HUDEP-2 (cell line): Measurements from ENCODE around the gene CEP97.
"Not testable (repeated sequence)": the region's sequence is repeated elsewhere in the genome, so short reads cannot be mapped to it uniquely, and the experiment has no call there.

Experiments used
- DNase-seq, 76 experiments: peaks; one replicate each; lab custom pipeline; 2025; ENCODE audit not compliant: unreplicated experiment in 76 of 76; lab: John Stamatoyannopoulos, UW

The CEP97 gene

DNA sequence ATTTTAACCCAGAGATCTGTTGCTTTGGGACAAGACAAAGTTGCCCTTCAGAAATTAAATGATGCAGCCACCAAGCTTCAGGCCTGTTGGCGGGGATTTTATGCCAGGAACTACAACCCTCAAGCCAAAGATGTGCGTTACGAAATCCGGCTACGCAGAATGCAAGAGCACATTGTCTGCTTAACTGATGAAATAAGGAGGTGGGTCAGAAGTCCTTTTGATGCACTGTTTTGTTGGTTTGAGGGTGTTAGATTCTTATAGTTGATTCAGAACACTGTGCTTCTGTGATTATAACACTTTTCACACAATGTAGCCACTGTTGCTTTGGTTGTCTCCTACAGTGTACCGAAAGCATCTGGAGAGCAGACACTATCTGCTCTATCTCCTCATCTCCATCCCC, 33.8 kb downstream of the CEP97 start:
- no peak for DNase-seq

DNA sequence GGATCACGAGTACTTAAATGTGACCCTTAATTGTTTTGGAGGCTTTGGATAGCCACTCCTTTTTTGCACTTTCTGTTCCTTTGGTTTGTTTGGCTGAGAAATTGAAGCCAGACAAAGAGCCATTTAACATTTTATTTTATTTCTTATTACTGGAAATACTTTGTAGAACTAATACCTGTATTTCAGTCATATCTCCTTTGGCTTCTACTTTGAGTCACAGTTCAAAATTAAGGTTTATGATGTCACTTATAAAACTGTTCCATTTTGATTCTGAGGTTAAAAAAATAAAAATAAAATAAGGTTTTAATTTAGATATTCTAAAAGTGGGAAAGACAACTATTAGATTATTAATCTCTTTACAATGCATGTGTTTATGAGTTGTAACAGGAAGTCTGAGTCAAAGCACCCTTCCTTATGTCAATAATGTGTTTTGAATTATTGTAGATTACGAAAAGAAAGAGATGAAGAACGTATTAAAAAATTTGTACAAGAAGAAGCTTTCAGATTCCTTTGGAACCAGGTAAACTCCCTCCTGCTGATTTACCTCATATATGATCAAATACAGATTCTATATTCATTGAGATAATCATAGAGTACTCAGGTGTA, 37.7 kb downstream of the CEP97 start:
- no peak for DNase-seq

DNA sequence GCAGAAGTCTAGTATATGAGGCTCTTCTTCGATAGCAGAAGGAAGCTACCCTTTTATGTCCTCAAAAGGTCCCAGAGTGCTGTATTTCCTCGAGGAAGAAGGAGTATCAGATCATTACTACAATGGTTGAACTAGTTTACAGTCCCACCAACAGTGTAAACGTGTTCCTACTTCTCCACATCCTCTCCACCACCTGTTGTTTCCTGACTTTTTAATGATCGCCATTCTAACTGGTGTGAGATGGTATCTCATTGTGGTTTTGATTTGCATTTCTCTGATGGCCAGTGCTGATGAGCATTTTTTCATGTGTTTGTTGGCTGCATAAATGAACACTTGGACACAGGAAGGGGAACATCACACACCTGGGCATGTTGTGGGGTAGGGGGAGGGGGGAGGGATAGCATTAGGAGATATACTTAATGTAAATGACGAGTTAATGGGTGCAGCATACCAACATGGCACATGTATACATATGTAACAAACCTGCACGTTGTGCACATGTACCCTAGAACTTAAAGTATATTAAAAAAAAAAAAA, 53.4 kb downstream of the CEP97 start:
- DNase-seq, result not testable (repeated sequence)

DNA sequence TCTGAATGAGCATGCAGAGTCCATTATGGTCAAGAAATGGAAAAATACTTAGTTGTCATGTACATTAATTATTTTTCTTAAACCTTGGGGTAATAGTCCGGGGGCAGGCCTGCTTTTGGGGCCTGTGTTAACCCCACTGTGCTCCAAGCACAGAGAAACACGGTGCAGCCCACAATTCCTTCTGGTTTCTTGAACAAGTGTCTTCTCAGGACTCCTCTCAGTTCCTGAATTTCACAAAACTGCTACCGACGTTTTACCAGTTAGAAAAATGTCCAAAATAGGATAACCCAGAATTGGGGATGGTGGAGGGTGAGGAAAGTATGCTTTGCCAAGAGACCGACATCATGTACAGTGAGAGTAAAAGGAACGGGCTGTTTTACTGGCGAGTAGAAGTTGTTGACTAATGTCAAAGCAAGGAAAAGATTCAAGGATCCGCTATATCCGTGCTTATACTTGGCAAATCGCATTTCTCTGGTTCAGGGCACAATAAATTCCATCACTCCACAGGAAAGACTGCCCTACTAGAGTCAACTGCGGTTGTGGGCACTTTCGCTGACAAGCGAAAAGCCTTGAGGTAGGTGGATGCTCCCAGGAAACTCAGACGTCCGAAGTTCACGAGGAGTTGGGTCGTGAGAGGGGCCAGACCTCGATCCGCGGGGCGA, 54.1 kb downstream of the CEP97 start:
- no peak for DNase-seq

DNA sequence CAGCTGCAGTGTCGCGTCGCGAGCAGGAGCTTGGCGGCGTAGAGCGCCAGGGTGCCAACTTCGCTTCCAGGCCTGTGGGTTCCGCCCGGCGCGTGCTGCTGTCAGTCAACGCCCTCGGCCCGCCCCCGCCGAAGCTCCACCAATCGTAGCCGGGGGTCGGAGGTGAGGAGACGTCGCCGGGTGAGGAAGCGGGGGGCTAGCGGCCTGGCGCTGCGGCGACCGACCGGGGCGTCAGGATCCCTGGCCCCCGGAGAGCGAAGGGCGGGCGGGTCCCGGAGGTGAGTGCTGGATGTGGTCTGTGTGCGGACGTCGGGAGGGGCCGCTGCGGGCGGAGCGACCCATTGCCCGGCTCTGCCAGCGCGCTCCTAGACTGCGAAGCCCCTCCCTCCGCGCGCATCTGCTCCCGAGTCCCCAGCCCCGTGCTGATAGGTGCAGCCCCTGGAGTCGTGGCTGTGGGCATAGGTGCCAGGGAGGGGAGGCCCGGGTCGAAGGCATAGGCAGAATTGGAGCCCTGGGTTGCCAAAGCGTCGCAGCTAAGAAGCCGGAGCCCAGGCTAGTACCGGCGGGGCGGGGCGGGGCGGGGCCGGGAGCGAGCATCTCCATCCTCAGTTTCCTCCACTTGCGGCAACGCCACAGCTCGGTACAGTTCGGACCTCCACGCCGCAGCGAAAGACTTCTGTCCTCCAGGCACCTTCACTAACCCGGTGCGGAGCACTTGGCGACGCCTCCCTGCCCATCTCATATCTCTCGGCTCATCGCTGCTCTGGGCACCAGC, 54.8 kb downstream of the CEP97 start, which contains the start of gene NXPE3:
Gene NXPE3 (plus strand): TSS at position 165 of the 775 bp plus-strand sequence. CDS start 6,386 bp downstream, outside the sequence.
- DNase-seq, result peak in 75 of 76 experiments; percentile 4 to 89 (median 78)

DNA sequence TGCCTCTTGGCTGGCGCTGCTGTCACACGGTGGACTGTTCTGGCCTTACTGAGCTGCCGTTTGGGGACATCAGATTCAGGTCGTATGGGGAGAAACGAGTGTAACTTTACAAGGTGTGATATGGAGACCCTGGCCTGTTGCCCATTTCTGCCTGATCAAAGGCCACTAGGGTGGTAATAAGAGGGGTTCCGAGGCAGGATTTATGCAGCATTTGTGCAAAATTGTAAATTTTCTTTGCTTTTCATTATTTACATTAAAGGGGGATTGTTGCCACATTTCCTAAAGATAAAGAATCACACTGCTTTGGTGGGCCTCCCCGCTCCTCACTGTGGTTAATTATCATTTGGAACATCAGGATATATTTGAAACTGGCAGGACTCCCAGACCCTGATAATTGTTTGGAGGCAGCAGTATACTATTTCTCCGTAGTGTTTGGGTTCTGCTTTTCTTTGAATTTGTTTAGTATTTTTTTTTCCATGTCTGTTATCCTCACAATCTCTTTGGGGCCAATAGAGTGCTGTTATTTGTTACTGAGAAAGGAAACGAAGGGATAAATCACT, 55.5 kb downstream of the CEP97 start:
- DNase-seq, result peak in 32 of 76 experiments; percentile 4 to 72 (median 36)

DNA sequence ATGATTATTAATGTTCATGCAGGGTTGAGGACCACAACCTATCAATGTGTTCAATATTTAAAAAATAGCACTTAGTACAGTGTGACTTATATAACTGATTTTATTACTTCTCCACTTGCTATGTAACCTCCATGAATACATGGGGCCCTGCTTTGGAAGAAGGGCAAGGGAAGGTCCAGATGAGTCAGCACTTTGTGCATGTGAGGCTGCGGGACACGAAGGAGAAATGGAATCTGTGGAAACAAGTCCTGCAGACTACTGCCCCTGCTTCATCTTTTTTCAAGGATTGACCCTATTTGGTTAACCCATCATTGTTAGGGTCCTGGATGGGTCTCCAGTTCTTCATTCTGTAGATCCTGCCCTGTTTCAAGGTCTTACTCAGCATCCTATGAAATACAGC, 56.2 kb downstream of the CEP97 start:
- peak in 2 of 76 experiments; percentile 1 to 11 for DNase-seq

DNA sequence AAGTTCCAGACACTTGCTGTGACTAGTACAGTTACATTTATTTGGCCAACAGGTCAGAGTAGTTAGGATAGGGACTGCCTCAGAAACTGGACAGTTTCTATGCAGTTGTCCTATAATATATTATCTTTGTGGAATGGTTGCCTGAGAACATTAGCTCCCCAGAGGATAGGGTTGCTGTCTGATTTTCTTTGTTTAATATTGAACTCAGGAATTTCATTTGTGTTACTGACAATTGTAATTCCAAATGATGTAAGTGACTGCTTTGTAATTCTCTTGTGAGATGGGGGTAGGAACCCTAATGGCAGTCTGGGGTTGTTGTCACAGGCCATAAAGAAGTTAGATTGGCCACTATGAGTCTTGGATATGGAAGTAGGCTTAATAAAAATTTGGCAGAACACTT, 56.8 kb downstream of the CEP97 start:
- no peak for DNase-seq

DNA sequence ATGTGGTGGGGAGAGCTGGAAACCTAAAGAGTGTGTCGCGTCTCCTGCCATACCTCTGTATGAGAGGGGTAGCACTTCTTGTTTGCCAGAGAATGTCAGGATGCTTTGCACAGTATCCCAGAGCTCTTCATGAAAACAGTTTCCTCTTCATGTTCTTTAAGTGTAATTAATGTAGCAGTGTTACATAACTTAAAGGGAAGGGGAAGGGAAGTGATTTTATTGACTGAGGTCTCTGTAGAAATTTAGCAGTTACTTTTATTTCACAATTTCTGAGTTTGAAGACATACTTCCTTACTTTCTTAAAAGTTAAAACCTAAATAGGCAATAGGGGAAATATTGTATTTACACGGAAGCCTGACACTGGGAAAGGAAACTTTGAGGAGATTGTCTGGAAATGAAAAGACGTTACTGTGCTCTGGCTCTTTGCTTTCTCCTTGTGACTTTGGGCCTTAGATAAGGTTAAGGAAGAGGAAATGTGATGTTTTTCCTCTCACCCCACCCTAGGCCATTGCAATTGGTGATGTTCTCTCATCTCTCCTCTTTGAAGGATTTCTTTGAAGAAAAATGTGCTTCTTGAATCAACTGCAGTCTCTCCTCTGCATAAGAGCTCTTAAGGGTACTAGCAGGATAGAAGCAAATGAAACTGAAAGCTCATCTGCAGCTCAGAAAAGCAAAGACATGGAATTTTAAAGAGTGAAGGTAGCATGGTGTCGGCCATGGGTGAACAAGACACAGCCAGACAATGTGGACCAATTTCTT, 60.6 kb downstream of the CEP97 start:
- no peak for DNase-seq

DNA sequence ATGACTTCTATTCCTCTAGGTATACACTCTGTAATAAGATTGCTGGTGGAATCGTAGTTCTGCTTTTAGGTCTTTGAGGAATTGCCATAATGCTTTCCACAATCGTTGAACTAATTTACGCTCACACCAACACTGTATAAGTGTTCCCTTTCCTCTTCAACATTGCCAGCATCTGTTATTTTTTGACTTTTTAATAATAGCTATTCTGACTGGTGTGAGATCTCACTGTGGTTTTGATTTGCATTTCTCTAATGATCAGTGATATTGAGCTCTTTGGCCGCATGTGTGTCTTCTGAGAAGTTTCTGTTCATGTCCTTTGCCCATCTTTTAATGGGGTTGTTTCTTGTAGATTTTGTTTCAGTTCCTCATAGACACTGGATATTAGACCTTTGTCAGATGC, 67.4 kb downstream of the CEP97 start:
- no peak for DNase-seq

DNA sequence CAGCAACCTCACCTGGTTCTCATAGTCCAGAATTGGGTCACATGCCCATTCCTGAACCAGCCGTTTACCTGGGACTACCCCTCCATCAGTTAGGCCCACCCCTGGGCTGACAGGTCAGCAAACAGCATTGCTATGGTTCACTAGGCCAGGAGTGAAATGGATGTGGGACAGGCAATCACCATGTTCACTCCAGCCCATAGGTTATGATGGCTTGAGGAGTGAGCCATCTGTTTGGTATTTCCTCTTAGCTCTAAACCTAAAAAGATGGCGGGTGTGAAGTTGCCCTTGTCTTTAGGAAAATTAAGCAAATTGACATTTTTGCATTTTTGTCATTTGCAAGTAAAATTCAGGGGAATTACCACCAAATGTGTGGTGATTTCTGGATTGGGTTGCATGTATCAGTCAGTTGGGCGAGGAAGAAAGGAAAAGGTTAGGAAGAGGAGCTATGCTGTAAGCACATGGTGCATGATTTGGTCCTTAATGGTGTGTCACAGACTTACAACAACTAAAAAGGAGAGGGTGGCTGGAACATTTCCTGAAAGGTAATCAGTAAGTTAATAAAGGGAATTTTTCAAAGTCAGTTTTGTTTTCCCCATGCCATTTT, 71.8 kb downstream of the CEP97 start:
- DNase-seq, result no peak

DNA sequence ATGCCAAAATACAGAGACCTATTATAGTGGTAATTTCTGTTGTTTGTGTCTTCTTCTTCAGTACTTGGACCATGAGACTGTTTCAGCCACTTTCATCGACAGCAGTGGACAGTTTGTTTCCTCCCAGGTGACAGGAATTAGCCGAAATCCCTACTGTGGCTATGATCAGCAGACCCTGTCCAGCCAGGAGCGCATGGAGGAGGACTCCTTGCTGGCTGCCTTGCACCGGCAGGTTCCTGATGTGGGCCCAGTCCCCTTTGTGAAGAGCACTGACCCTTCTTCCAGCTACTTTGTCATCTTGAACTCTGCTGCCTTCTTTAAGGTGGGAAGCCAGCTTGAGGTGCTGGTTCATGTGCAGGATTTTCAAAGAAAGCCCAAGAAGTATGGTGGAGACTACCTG, 76.8 kb downstream of the CEP97 start:
- DNase-seq, result no peak

DNA sequence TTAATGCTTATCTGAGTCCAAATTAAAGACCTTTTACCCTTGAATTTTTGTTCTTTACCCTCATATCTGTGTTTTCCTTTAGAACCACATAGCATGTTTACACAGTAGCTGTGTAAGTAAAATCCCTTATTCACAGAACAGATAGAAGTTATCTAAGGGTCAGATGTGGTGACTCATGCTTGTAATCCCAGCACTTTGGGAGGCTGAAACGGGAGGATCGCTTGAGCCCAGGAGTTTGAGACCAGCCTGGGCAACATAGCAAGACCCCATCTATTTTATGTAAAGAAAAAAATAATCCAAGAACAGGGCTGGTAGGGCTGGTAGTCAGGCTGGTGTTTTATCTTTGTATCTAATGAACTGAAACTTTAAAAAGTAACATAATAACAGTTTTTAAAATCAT, 77.8 kb downstream of the CEP97 start:
- no peak for DNase-seq

DNA sequence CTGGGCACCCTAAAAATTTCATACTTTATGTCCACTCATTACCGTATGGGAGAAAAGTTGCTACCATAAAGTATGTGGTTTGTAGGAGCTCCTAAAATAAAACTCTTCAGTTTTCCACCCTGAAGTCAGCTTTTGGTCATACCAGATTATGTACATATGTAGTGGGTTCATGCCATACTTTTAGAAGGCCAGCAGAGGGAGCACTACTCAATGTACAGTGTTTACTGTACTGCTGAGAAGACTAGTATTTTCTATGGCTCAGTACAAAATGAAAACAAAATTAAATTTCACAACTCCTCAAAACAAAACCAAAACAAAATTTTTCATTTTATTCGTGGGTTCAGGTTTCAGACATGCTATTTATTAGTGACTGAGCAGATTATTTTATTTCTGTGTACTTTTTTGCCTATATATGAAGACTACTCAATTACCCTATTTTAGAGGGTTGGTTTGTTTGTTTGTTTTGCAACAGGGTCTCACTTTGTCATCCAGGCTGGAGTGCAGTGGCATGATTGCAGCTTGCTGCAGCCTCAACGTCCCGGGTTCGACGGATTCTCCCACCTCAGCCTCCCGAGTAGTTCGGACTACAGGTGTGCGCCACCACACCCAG, 78.9 kb downstream of the CEP97 start:
- DNase-seq, result peak in 43 of 76 experiments; percentile 5 to 70 (median 34)

DNA sequence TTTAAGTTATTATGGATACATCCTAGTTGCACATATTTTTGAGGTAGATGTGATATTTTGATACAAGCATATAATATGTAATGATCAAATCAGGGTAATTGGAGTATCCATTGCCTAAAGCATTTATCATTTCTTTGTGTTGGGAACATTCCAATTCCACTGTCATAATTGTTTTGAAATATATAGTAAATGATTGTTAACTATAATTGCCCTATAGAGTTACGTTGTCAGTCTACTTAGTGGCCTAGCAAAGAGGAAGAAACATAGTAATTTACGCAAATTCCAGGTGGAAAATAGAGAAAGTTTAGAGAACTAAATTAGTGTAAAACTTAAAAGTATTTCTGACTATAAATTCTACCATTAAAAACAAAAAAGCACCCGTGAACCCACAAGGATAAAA, 79.5 kb downstream of the CEP97 start:
- DNase-seq, result no peak

DNA sequence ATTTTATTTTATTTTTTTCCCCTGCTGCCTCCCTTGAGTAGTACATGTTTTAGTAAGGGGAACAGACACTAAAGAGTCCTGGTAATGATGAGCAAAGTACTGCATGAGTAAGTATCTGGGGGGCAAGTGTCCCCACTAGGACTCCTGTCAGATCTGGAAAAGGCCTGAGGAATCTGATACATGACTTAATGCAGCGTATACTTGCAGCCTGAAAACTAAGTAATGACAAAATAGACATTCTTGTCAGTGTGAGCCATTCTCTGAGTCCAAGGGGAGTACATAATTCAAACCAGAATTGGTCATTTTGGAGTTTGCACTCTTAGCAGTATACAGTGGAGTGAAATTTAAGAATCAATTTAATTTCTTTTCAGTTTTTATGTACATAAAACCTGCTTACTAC, 82.1 kb downstream of the CEP97 start:
- no peak for DNase-seq

DNA sequence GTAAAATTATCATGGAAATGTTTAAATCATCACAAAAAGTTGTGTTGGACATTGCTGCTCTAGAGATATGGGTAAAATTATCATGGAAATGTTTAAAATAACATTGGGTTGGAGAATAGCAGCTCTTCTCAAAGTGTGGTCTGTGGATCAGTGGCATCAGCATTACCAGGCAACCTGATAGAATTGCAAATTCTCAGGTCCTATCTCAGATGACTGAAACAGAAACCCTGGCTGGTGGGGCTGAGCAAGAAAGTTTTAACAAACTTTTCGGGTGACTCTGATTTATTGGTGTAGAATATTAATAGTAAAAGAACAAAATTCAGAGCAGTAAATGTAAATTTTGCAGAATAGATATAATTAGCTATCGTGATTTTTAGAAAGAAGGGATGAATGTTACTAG, 83.5 kb downstream of the CEP97 start:
- no peak for DNase-seq

DNA sequence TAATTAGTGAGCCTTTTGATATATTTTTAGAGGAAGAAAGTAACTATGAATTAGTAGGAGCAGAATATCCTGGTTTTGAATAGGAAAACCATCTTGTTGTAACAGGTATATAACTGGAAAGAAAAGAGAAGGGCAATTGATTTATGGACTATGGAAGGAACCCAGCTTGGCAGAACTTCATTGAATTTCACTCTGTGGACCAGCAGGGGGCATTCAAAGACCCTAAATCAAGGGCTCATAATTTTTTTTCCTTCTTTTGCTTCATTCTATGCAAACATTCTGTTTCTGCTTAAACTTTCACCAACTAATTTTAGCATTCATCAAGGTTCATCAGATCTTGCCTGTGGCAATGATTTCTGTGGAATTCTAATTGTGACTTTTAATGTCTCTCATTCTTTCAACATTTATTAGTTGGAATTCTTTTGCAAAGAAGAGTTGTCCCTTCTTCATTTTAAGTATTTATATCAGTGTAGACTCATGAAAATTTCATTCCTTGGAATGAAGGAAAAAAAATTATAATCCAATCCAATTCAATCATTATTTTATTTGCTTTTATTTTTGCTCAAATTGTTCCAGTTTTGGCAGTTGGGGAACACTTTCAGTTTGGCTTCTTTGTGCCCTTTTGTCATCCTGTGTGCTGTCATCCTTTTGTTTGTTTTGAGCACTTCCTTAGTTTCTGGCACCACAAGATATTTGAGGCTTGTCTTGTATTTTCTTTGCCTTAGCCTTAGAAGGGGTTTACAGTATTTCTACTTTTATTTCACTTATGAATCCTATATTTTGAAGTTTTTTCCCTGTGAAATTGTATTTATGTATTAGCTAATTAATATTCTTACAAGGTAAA, 85.0 kb downstream of the CEP97 start:
- peak in 8 of 76 experiments; percentile 2 to 25 (median 16) for DNase-seq

DNA sequence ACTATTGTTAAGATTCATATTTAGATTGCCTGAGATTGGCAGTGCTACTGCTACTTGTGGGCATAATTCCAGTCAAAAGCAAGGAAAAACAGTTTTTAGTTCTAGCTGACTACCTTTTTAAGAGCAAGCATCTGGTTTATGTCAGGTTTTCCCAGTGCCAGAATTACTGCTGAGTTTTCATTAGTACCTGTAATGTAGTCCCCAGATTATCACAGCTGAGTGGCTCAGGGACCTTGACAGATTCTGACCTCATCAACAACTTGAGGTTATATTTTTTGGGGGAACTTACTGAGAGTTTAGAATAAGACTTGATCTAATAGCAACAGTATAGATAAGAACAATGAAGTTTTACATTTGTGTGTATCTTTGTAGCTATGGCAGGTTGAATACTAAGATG, 85.6 kb downstream of the CEP97 start:
- no peak for DNase-seq
